IPS-NIHi7 (cell line): ENCODE measurements around the gene FAM89B.
"Not testable (repeated sequence)": the region's sequence is repeated elsewhere in the genome, so short reads cannot be mapped to it uniquely, and the experiment has no call there.

Source experiments
- DNase-seq: peaks from one replicate; pipeline ENCODE4 v3.0.0; 2012; ENCODE audit warnings: mixed read lengths; ENCODE audit errors: extremely low spot score

FAM89B gene

GRCh38 chr11:65572356-65573051 lies at the start of gene FAM89B:
Gene FAM89B, plus strand, starts transcription at chr11:65572538. Its CDS starts 132 bp downstream, at chr11:65572670.
- peak; percentile 74 for DNase-seq

- not testable (repeated sequence) for DNase-seq
Observed at GRCh38 chr11:65522718-65523630, 49.4 kb upstream of the FAM89B start.

- not testable (repeated sequence) for DNase-seq
Observed at GRCh38 chr11:65523631-65523968, 48.7 kb upstream of the FAM89B start.

- no peak for DNase-seq
Observed at GRCh38 chr11:65524014-65524740, 48.2 kb upstream of the FAM89B start.

- peak; percentile 92 for DNase-seq
Observed at GRCh38 chr11:65524741-65525545, 47.4 kb upstream of the FAM89B start, which contains the start of gene SCYL1. Gene SCYL1, plus strand, starts transcription at chr11:65525083. Its CDS starts 71 bp downstream, at chr11:65525154.

- no peak for DNase-seq
Observed at GRCh38 chr11:65525546-65526480, 46.5 kb upstream of the FAM89B start.

GRCh38 chr11:65526744-65527143 lies 45.6 kb upstream of the FAM89B start:
- no peak for DNase-seq

- no peak for DNase-seq
Observed at GRCh38 chr11:65528819-65529350, 43.5 kb upstream of the FAM89B start.

- no peak for DNase-seq
Observed at GRCh38 chr11:65529475-65530156, 42.7 kb upstream of the FAM89B start.

- DNase-seq, result peak; percentile 46
Observed at GRCh38 chr11:65530157-65530496, 42.2 kb upstream of the FAM89B start.

- no peak for DNase-seq
Observed at GRCh38 chr11:65532388-65533064, 39.8 kb upstream of the FAM89B start.

GRCh38 chr11:65535102-65535501 lies 37.2 kb upstream of the FAM89B start:
- no peak for DNase-seq

- no peak for DNase-seq
Observed at GRCh38 chr11:65536412-65537295, 35.7 kb upstream of the FAM89B start.

GRCh38 chr11:65537296-65537597 lies 35.1 kb upstream of the FAM89B start:
- no peak for DNase-seq

GRCh38 chr11:65537620-65538231 lies 34.6 kb upstream of the FAM89B start:
- DNase-seq, result no peak

- no peak for DNase-seq
Observed at GRCh38 chr11:65538232-65538914, 34.0 kb upstream of the FAM89B start.
